GM12878 (cell line): Measurements from ENCODE around the gene TNNT3.

ENCODE experiments used
- CEBPB ChIP-seq, 2 experiments: fragments of 150-350 bp in 1 of 2; IDR thresholded peaks; 2 replicates each; pipeline ENCODE4 v1.6.1; 2012 to 2014; ENCODE audit warnings: low read depth in 2 of 2, low read length in 2 of 2, borderline replicate concordance in 1 of 2, inconsistent platforms in 1 of 2
- CHD4 ChIP-seq: fragments of 200-600 bp; sonication (generic); IDR thresholded peaks from 2 replicates; pipeline ENCODE4 v1.6.1; 2016; ENCODE audit warnings: mild to moderate bottlenecking
- ETV6 ChIP-seq, 2 experiments: fragments of 450-650 bp in 1 of 2; IDR thresholded peaks in 1 of 2; conservative IDR thresholded peaks in 1 of 2; 2 replicates each; pipeline ENCODE4 v1.6.1; 2014; ENCODE audit warnings: antibody characterized with exemption in 1 of 2, borderline replicate concordance in 1 of 2, low read depth in 1 of 2, mild to moderate bottlenecking in 1 of 2, moderate library complexity in 1 of 2
- EZH2 ChIP-seq: IDR thresholded peaks from 2 replicates; pipeline ENCODE4 v1.6.1; 2012; ENCODE audit warnings: low read depth, mild to moderate bottlenecking, control low read depth, inconsistent platforms, low read length, borderline replicate concordance; ENCODE audit not compliant: control insufficient read depth
- FOXM1 ChIP-seq: IDR thresholded peaks from 2 replicates; pipeline ENCODE4 v1.6.1; 2012; ENCODE audit warnings: low read depth, mild to moderate bottlenecking, inconsistent platforms, low read length, moderate library complexity
- JUNB ChIP-seq: IDR thresholded peaks from 2 replicates; pipeline ENCODE4 v1.6.1; 2016; ENCODE audit warnings: antibody characterized with exemption, mild to moderate bottlenecking
- NRF1 ChIP-seq: conservative IDR thresholded peaks from 2 replicates; pipeline ENCODE4 v1.6.1; 2011; ENCODE audit warnings: mild to moderate bottlenecking, low read depth, low read length, improper control_type of control experiment
- TF ChIP-seq, protein P1 (sequence below): IDR thresholded peaks from 2 replicates; pipeline ENCODE4 v1.6.1; 2011; ENCODE audit warnings: borderline replicate concordance, low read depth, mild to moderate bottlenecking, moderate library complexity, mixed read lengths, low read length; ENCODE audit not compliant: insufficient read depth; ENCODE audit errors: extremely low read length
- TF ChIP-seq, protein P2 (sequence below), 3 experiments: IDR thresholded peaks in 2 of 3; conservative IDR thresholded peaks in 1 of 3; 2 replicates each; pipeline ENCODE4 v1.5.1; 2011; ENCODE audit warnings: low read depth in 3 of 3, low read length in 3 of 3, mild to moderate bottlenecking in 3 of 3, control low read depth in 2 of 3, moderate library complexity in 2 of 3, inconsistent platforms in 1 of 3, mixed read lengths in 1 of 3; ENCODE audit not compliant: control insufficient read depth in 2 of 3, insufficient read depth in 1 of 3; ENCODE audit errors: extremely low read depth in 1 of 3
- TF ChIP-seq, protein P3 (sequence below): fragments of 450-650 bp; IDR thresholded peaks from 2 replicates; pipeline ENCODE4 v1.6.1; 2017; ENCODE audit warnings: mild to moderate bottlenecking, moderate library complexity

DNA sequence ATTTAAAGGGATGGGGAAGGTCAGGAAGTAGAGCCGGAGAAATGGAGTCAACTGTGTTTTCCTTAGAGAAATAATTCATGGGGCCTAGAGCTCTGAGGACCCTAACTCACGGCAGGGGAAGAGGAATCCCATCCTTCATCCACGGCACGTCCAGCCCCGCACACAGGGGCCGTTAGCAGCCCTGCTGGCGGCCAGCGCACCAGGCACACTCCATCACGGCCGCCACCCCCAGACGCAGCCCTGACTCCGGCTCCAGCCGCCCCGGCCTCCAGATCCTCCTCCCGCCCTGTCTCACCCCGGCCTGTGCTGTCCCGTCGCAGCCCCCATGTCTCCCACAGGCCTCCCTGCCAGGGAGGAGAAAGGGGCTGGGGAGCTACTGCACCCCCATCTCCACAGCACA, 38.9 kb downstream of the TNNT3 start:
- TF ChIP-seq, protein P1, sequence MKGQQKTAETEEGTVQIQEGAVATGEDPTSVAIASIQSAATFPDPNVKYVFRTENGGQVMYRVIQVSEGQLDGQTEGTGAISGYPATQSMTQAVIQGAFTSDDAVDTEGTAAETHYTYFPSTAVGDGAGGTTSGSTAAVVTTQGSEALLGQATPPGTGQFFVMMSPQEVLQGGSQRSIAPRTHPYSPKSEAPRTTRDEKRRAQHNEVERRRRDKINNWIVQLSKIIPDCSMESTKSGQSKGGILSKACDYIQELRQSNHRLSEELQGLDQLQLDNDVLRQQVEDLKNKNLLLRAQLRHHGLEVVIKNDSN: no peak
- TF ChIP-seq JUNB (no peak), CHD4 (no peak), CEBPB (IDR thresholded peaks at IDR 0.05; ENCODE audit: borderline replicate concordance in 1 of 2, low read depth in 2 of 2, low read length in 2 of 2) (no peak), ETV6 (conservative IDR thresholded peaks at IDR 0.05 in 1 of 2, IDR thresholded peaks at IDR 0.05 in 1 of 2; ENCODE audit: borderline replicate concordance in 1 of 2, low read depth in 1 of 2) (no peak), NRF1 (no peak), EZH2 (no peak), FOXM1 (no peak)
- TF ChIP-seq, protein P2, sequence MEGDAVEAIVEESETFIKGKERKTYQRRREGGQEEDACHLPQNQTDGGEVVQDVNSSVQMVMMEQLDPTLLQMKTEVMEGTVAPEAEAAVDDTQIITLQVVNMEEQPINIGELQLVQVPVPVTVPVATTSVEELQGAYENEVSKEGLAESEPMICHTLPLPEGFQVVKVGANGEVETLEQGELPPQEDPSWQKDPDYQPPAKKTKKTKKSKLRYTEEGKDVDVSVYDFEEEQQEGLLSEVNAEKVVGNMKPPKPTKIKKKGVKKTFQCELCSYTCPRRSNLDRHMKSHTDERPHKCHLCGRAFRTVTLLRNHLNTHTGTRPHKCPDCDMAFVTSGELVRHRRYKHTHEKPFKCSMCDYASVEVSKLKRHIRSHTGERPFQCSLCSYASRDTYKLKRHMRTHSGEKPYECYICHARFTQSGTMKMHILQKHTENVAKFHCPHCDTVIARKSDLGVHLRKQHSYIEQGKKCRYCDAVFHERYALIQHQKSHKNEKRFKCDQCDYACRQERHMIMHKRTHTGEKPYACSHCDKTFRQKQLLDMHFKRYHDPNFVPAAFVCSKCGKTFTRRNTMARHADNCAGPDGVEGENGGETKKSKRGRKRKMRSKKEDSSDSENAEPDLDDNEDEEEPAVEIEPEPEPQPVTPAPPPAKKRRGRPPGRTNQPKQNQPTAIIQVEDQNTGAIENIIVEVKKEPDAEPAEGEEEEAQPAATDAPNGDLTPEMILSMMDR (IDR thresholded peaks at IDR 0.05 in 2 of 3, conservative IDR thresholded peaks at IDR 0.05 in 1 of 3; ENCODE audit: control insufficient read depth in 2 of 3, extremely low read depth in 1 of 3, insufficient read depth in 1 of 3, low read depth in 3 of 3, low read length in 3 of 3): no peak
- TF ChIP-seq, protein P3, sequence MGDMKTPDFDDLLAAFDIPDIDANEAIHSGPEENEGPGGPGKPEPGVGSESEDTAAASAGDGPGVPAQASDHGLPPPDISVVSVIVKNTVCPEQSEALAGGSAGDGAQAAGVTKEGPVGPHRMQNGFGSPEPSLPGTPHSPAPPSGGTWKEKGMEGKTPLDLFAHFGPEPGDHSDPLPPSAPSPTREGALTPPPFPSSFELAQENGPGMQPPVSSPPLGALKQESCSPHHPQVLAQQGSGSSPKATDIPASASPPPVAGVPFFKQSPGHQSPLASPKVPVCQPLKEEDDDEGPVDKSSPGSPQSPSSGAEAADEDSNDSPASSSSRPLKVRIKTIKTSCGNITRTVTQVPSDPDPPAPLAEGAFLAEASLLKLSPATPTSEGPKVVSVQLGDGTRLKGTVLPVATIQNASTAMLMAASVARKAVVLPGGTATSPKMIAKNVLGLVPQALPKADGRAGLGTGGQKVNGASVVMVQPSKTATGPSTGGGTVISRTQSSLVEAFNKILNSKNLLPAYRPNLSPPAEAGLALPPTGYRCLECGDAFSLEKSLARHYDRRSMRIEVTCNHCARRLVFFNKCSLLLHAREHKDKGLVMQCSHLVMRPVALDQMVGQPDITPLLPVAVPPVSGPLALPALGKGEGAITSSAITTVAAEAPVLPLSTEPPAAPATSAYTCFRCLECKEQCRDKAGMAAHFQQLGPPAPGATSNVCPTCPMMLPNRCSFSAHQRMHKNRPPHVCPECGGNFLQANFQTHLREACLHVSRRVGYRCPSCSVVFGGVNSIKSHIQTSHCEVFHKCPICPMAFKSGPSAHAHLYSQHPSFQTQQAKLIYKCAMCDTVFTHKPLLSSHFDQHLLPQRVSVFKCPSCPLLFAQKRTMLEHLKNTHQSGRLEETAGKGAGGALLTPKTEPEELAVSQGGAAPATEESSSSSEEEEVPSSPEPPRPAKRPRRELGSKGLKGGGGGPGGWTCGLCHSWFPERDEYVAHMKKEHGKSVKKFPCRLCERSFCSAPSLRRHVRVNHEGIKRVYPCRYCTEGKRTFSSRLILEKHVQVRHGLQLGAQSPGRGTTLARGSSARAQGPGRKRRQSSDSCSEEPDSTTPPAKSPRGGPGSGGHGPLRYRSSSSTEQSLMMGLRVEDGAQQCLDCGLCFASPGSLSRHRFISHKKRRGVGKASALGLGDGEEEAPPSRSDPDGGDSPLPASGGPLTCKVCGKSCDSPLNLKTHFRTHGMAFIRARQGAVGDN: no peak
